Motor neuron (in vitro differentiated cells): ENCODE data around the gene METRNL. TPM values are rescaled to one million over a fixed set of nuclear protein-coding genes. Genes with fewer than 3 reads are reported as not detected.

ENCODE experiments used
- ATAC-seq, 8 experiments: fragments of 200-7000 bp; cut with Tn5 transposase; replicated peaks in 6 of 8; 2 replicates each; pipeline ENCODE4 v1.8.0; 2021; ENCODE audit warnings: mild to moderate bottlenecking in 8 of 8, moderate library complexity in 8 of 8
- H3K27ac ChIP-seq, 2 donors: fragments of 250-450 bp; sonication (Bioruptor Pico); 2 replicates each; pipeline ENCODE4 v1.9.0; 2021; ENCODE audit warnings: antibody characterized with exemption in 2 of 2, mild to moderate bottlenecking in 2 of 2, moderate library complexity in 1 of 2
- H3K4me1 ChIP-seq, 2 donors: fragments of 250-450 bp; sonication (Bioruptor Pico); replicated peaks in 1 of 2; 2 replicates each; pipeline ENCODE4 v1.6.1; 2021; ENCODE audit warnings: antibody characterized with exemption in 2 of 2, mild to moderate bottlenecking in 2 of 2, moderate library complexity in 1 of 2
- H3K4me3 ChIP-seq, 5 donors: fragments of 250-450 bp; sonication (Bioruptor Pico); 2 replicates each; pipeline ENCODE4 v1.9.0; 2021; ENCODE audit warnings: antibody characterized with exemption in 5 of 5, mild to moderate bottlenecking in 5 of 5, moderate library complexity in 4 of 5
- WGBS, 10 experiments: fragments of 450-650 bp; shearing (Covaris generic); methylation state at CpG; one replicate each; pipeline ENCODE4 v1.0.0; 2022; 5-methylcytosine and 5-hydroxymethylcytosine counted together
- in situ Hi-C, 9 experiments: fragments of 400-800 bp; cut with MboI; loops; one replicate each; pipeline ENCODE4 v1.15.0; 2021; ENCODE audit warnings: low sequenced_read_pairs in 9 of 9, low pct_unique_long_range_greater_than_20kb in 2 of 9; ENCODE audit not compliant: unreplicated experiment in 9 of 9
- total RNA-seq, 8 experiments: library from RNA; unstranded; fragments of 300-600 nt; gene quantifications; 2 replicates each; pipeline versions ENCODE4 v1.2.3 to v1.2.4, GENCODE V29; 2022

METRNL gene
- total RNA-seq, 8 experiments from 2014 or later = 1.5 to 122 (median 6.3) TPM

DNA sequence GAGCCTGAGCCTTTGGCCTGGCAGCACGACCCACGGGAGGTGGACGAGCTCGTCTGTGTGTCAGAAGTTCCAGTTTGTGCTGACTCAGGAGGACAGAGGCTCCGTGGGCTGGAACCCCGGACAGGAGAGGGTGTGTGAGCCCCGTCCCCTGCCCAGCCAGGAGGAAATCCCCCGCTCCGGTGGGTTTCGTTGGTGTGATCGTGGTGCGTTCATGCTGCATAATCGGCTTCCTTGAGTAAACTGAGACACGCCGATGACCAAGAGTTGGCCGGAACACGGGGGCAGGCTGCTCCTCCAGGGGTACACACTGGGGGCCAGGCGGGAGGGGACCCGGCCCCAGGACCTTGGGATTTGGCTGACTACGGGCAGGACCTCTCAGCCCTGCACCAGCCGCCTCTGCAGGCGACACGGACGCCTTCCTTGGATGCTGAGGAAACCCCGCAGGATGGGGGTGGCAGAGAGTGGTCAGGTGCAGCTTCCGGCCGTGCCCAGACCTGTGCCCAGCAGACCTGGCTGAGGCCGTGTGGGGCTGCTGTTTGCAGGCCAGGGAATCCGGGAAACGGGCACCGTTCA, 8.5 kb downstream of the METRNL start:
- Histone ChIP-seq H3K27ac (no peak overlapping the region), H3K4me1 (peaks cover 5 to 23% of the 10 kb centered on the region in 2 donors), H3K4me3 (no peak overlapping the region)
- no peak for ATAC-seq
- 38% methylated on average over 6 of the region's 31 CpGs; no CpG with 5 or more reads in 9 of the 10 experiments for WGBS, 10 experiments
- in situ Hi-C loops = no loop called here

DNA sequence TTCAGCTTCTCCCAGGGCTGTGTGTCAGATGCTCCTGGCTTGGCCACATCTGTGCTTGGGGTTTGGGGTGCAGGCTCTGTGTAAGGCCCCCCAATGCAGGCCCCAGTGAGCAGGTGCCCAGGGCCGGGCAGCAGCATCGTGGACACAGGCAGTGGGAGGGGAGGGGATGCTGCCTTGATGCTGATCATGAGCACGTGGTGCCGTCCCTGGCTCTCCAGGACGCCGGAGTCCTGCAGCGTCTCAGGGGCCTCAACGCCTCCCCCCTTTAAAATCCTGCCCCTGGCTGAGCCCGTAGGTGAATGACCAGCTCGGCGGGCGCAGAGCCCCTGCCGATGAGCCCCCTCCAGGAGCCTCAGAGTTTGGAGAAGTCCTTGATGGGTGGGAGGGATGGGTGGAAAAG, 9.0 kb downstream of the METRNL start:
- in situ Hi-C loops = no loop called here
- Histone ChIP-seq H3K4me3 (no peak overlapping the region), H3K4me1 (peaks cover 5 to 17% of the 10 kb centered on the region in 2 donors), H3K27ac (no peak overlapping the region)
- 70% methylated on average over 6 of the region's 13 CpGs; no CpG with 5 or more reads in 9 of the 10 experiments for WGBS, 10 experiments
- no peak for ATAC-seq

DNA sequence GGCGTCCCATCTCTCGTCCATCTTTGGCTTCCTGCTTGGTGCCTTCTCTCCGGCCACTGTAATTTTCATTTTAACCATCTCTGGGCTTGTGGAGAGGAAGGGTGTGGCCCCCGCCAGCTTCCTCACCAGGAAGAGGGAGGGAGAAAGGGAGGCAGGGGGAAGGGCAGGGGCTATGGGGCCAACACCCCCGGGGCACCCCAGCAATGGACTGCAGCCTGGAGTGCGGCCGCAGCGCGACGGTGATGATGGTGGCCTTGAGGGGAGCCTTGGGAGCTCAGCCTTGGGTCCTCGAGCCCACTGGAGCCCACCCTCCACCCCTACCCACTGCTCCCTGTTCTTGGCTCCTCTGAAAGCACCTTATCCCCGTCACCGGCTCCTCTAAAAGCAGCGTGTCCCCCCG, 9.5 kb downstream of the METRNL start:
- in situ Hi-C loops = no loop called here
- Histone ChIP-seq H3K27ac (no peak overlapping the region), H3K4me1 (peaks cover 5 to 12% of the 10 kb centered on the region in 2 donors), H3K4me3 (no peak overlapping the region)
- peak in 1 of 8 experiments; percentile 2 for ATAC-seq
- WGBS, 10 experiments = 57 to 89% methylated on average over 2 to 3 of the region's 15 CpGs; no CpG with 5 or more reads in 8 of the 10 experiments

DNA sequence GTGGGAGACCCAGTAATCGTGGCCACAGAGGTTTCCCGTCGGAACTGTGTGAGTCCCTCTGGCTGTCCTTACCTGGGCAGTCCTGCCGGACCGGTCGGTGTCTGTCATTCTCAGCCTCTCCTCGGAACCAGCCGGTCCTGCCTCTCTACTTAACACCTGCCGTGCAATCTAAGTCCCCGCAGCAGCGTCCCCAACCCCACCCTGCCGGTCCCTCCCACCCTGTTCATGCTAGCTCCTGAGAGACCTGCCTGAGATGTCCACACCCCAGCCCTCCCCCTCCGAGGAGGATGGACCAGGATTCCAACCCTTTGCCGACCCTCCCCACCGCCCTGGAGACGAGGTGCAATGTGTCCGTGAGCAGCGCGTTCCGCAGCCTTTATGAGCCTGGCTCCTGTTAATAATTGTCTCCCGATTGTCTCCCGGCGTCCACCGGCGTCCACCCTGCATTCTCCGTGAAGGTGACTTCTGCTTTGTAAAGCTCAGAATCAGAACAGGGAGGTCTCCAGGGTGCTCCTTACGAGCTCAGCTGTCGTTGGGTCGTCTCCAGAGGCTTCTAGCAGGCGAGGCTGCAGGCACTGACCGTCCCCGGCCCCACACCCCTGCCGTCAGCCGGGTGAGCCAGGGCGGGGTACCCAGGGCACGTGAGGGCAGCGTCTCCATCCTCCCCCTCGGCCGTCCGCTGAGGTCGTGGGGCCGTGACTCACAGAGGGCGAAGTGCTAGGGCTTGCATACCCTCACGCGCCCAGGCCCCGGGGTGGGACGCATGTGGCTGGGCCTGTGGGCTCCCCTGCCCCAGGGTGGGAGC, 10.1 kb downstream of the METRNL start:
- ATAC-seq = peak; percentile 31 to 71 (median 42)

DNA sequence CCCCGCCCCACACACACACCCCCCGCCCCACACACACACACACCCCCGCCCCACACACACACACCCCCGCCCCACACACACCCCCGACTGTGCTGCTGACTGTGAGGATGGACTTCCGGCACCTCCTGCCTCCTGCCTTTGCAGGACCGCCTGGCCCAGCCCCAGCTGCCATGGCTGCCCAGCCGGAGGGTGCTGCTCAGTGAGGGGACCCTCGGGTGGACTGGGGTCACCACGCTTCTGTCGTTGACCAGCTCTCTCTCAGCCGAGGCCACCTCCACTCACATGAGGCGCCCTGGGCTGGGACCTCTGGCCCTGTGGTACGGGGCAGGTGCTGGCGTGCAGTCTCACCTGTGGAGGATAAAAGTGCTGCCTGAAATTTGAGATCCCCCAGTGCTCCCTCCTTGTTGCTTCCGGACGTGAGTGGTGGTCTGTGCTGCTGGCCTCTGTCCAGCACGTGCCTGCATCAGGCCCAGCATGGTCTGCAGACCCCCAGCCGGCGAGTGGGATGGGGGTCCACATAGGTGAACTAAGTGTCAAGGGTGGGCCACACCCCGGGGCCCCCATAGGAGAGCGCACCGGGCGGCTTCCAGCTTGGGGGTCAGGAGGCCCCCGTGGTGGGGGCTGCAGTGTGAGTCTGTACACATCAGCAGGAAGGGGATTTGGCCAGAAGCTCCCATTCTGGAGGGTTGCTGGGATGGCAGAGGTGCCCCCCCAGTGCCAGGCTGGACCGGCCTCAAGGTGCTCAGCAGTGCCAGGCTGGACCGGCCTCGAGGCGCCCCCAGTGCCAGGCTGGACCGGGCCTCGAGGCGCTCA, 11.2 kb downstream of the METRNL start:
- H3K27ac ChIP-seq = no peak overlapping the region
- in situ Hi-C loops = no loop called here
- no peak for ATAC-seq
- 52 to 67% (median 60%) methylated on average over 1 to 4 of the region's 32 CpGs; no CpG with 5 or more reads in 7 of the 10 experiments for WGBS, 10 experiments
- H3K4me1 ChIP-seq = peaks cover 5 to 9% of the 10 kb centered on the region in 2 donors
- no peak overlapping the region for H3K4me3 ChIP-seq

More for the DNA sequence above, 10.1 kb downstream of the METRNL start:
- no peak overlapping the region for H3K4me3 ChIP-seq
- 50 to 54% methylated on average over 4 to 6 of the region's 47 CpGs; no CpG with 5 or more reads in 8 of the 10 experiments for WGBS, 10 experiments
- in situ Hi-C loops = no loop called here
- peaks cover 5 to 9% of the 10 kb centered on the region in 2 donors for H3K4me1 ChIP-seq
- no peak overlapping the region for H3K27ac ChIP-seq

DNA sequence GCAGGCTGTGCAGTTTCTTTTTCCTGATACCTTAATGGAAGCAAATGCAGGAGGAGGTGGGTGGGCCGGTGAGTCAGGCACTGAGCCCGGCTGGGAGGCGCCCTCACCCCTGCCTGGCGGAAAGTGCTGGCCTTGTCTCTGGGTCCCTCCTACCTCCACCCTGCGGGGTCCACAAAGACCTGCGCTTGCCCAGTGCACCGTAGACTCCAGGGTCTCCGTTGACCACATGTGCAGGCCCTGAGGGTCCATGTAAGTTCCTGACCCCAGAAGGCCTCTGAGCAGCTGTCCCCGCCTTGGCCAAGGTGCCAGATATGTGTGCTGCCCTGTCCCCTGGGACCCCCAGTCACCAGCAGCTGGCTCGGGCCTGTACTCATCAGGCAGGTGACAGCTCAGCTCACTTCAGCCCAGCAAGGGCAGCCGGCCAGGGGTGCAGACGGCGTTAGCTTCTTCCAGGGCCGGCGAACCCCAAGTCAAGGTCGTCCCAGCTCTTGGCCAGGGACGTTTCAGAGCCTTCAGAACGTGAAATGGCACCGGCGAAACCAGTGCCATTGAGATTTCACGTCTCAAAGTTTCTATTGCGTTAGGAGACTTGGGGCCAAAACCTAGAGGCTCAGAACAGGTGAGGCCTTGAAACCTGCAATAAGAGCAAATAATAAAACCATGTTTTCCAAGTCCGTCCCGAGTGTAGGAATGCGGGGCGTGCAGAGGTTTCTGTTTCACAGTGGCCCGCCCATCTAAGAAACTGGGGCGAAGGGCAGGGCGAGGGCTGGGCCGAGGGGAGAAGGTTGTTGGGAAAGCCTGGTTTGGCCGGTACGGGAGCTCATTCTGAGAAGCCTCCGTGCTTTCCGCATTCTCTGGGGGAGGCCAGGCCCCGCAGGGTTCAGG, 12.1 kb downstream of the METRNL start:
- H3K4me3 ChIP-seq = no peak overlapping the region
- WGBS, 10 experiments = 60 to 100% (median 73%) methylated on average over 1 to 7 of the region's 35 CpGs; no CpG with 5 or more reads in 4 of the 10 experiments
- H3K4me1 ChIP-seq = peaks cover 5 to 9% of the 10 kb centered on the region in 2 donors
- no peak overlapping the region for H3K27ac ChIP-seq
- ATAC-seq = peak in 2 of 8 experiments; percentile 2 to 14
- in situ Hi-C loops = no loop called here

DNA sequence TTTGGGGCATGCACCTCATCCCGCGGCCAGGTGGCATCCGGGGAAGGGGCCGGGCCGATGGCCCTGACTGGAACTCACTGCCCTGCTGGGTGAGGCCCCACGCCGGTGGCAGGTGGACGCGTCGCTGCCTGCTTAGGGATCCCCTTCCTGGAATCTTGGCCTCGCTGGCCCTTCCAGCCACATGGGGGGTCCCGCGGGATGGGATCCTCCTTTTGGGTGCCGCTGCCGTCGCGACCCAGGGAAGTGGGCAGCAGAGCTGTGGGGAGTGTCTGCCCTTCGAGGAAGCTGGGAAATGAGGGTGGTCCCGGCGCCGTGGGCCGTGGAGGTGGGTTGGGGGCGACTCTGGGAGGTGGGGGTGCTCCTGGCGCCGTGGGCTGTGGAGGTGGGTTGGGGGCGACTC, 12.8 kb downstream of the METRNL start:
- Histone ChIP-seq H3K4me3 (no peak overlapping the region), H3K4me1 (peaks cover 5 to 9% of the 10 kb centered on the region in 2 donors), H3K27ac (no peak overlapping the region)
- WGBS, 10 experiments = no CpG with 5 or more reads among the region's 26 CpGs
- ATAC-seq = no peak
- in situ Hi-C loops = no loop called here

DNA sequence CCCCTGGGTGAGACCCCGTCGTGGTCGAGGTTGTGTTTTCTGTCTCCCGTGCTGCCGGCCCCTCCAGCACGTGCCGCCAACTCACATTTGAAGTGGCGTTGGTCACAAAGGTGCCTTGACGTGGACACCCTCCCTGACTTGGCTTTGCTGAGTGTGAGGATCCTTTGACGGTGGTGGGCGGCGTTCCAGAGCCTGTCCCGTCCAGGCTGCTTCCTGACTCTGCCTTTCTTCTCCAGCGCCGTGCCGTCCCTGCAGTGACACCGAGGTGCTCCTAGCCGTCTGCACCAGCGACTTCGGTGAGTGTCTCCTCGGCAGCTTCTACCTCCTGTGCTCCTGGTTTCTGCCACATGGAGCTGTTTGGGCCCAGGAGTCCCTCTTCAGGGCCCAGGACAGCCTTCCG, 13.5 kb downstream of the METRNL start:
- Histone ChIP-seq H3K4me3 (no peak overlapping the region), H3K27ac (no peak overlapping the region), H3K4me1 (peaks cover 5 to 9% of the 10 kb centered on the region in 2 donors)
- in situ Hi-C loops = no loop called here
- WGBS, 10 experiments = 53 to 90% (median 87%) methylated on average over 1 to 10 of the region's 22 CpGs; no CpG with 5 or more reads in 5 of the 10 experiments
- no peak for ATAC-seq

DNA sequence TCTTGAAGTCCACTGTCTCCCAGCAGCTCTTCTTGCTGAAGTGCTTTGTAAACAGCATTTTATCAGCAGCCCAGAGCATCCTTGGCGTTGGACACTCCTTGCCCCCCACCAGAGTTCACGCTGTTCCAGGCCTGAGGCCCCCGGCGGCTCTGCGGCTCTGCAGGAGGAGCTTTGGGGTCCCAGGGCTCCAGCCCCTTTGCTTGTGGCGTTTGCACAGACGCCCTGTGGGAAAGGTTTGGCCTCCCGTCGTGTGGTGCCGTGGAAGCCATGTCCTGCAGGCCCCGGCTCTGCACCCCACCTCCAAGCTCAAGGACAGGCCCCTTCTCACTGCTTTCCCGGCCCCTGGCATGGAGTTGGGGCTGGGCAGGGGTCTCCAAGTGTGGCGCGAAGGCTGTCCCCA, 14.1 kb downstream of the METRNL start:
- WGBS, 10 experiments = 70 to 100% (median 91%) methylated on average over 2 to 6 of the region's 14 CpGs; no CpG with 5 or more reads in 6 of the 10 experiments
- Histone ChIP-seq H3K27ac (no peak overlapping the region), H3K4me3 (no peak overlapping the region), H3K4me1 (peaks cover 5 to 9% of the 10 kb centered on the region in 2 donors)
- ATAC-seq = no peak
- in situ Hi-C loops = no loop called here

DNA sequence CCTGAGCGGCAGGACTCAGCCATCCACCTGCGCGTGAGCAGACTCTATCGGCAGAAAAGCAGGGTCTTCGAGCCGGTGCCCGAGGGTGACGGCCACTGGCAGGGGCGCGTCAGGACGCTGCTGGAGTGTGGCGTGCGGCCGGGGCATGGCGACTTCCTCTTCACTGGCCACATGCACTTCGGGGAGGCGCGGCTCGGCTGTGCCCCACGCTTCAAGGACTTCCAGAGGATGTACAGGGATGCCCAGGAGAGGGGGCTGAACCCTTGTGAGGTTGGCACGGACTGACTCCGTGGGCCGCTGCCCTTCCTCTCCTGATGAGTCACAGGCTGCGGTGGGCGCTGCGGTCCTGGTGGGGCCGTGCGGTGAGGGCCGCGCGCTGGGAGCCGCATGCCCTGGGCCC, 14.9 kb downstream of the METRNL start:
- 93 to 100% (median 94%) methylated on average over 6 to 24 of the region's 32 CpGs; no CpG with 5 or more reads in 6 of the 10 experiments for WGBS, 10 experiments
- no peak overlapping the region for H3K27ac ChIP-seq
- no peak for ATAC-seq
- no peak overlapping the region for H3K4me3 ChIP-seq
- in situ Hi-C loops = no loop called here
- H3K4me1 ChIP-seq = peaks cover 5 to 12% of the 10 kb centered on the region in 2 donors

DNA sequence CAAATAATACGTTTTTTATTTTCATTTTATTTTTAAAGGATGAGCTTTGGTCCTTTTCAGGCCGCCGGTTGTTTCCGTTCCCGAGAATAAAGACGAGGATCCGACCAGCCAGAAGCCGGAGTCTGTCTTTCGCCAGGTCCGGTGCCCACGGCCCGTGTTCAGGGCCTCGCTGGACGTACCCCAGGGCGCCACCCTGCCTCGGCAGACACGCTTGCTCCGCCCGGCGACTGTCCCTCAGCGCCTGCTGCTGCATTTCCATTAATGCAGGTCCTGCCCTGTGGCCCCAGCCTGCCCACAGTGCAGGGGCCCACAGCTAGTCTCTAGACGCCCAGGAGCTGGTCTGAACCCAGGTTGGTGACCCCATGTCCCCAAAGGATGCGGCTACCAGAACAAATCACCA, 15.6 kb downstream of the METRNL start:
- no peak overlapping the region for H3K27ac ChIP-seq
- peaks cover 0 to 13% of the 10 kb centered on the region in 2 donors for H3K4me1 ChIP-seq
- no peak overlapping the region for H3K4me3 ChIP-seq
- ATAC-seq = no peak
- in situ Hi-C loops = no loop called here
- WGBS, 10 experiments = 80 to 94% (median 85%) methylated on average over 4 to 21 of the region's 23 CpGs; no CpG with 5 or more reads in 2 of the 10 experiments
